ENCODE measurements around the gene TRIM66.

- TF ChIP-seq CTCF (conservative IDR thresholded peaks at IDR 0.05; ENCODE audit: low read length) (no peak), EZH2phosphoT487 (IDR thresholded peaks at IDR 0.05; ENCODE audit: borderline replicate concordance) (no peak)
These were observed 108.7 kb downstream of the TRIM66 start for GRCh38 chr11:8573777-8574176.

Data from Loucy (cell line).